Uterus (tissue), 4 donors: Measurements from ENCODE around the gene ERLEC1. TPM values are rescaled to one million over a fixed set of nuclear protein-coding genes. Genes with fewer than 3 reads are reported as not detected.

Experiments used
- DNase-seq, 2 donors: peaks; one replicate each; pipeline ENCODE4 v3.0.0-alpha.2; 2019 to 2020
- H3K27ac ChIP-seq, 2 donors: fragments of 200-600 bp; sonication (generic); 1 replicate in 1 of 2; 2 replicates in 1 of 2; pipeline ENCODE4 v1.5.1; 2016 to 2018
- H3K27me3 ChIP-seq, 2 donors: fragments of 200-600 bp; sonication (generic); one replicate each; pipeline ENCODE4 v1.5.1; 2018 to 2019; ENCODE audit warnings: control low read depth in 1 of 2
- H3K36me3 ChIP-seq, 2 donors: fragments of 200-600 bp; sonication (generic); one replicate each; pipeline ENCODE4 v1.5.1; 2019; ENCODE audit warnings: control low read depth in 1 of 2
- H3K4me1 ChIP-seq, 2 donors: fragments of 200-600 bp; sonication (generic); one replicate each; pipeline ENCODE4 v1.5.1; 2018 to 2019; ENCODE audit warnings: control low read depth in 1 of 2
- H3K4me3 ChIP-seq, 2 donors: fragments of 200-600 bp; sonication (generic); 1 replicate in 1 of 2; 2 replicates in 1 of 2; pipeline ENCODE4 v1.5.1; 2018 to 2019; ENCODE audit warnings: mild to moderate bottlenecking in 1 of 2
- H3K9me3 ChIP-seq, 2 donors: fragments of 200-600 bp; sonication (generic); one replicate each; pipeline ENCODE4 v1.5.1; 2019; ENCODE audit warnings: control low read depth in 1 of 2
- POLR2A ChIP-seq, 2 donors: fragments of 450-650 bp; IDR thresholded peaks; one replicate each; pipeline ENCODE4 v1.6.1; 2016; ENCODE audit warnings: antibody characterized with exemption in 2 of 2, mild to moderate bottlenecking in 1 of 2, moderate library complexity in 1 of 2
- intact Hi-C: fragments of 100-400 bp; cut with DNase I; formaldehyde crosslinking; loops from one replicate; pipeline ENCODE4 v1.15.1; 2023; ENCODE audit warnings: low total_unique reads
- total RNA-seq, 4 donors: library from RNA; depleted of rRNA in 3 of 4; stranded (reverse); fragments of >200 nt in 3 of 4; gene quantifications; one replicate each; pipeline versions ENCODE4 v1.1.0 to v1.2.4, GENCODE V29; 2014 to 2023
- TF ChIP-seq, protein P1 (sequence below), 4 experiments: fragments of 200-600 bp in 2 of 4; fragments of 450-650 bp in 2 of 4; sonication (generic) in 2 of 4; IDR thresholded peaks; one replicate each; pipeline ENCODE4 v1.5.1; 2016 to 2019; ENCODE audit warnings: antibody characterized with exemption in 4 of 4, mild to moderate bottlenecking in 2 of 4, moderate library complexity in 1 of 4
- donor health status: DM: yes; HTN: yes; CAD: no.

Gene ERLEC1
- total RNA-seq, 4 donors from 2014 or later, result 30.2 to 125 (median 74.6) TPM

DNA sequence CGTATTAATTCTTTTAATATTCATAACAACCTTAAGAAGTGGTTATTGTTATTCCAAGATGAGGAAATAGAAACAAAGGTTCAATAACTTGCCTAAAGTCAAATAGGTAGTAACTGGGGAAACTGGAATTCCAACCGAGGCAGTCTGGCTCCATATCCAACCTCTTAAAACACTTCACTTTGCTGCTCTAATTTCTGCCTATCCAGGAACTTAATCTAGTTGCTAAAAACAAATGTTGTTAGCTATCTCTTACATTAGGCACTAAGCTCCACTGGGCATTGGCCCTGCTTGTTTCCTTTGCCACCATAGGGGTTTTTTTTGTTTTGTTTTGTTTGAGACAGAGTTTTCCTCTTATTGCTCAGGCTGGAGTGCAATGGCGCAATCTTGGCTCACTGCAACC is 24.8 kb downstream of the ERLEC1 start:
- Histone ChIP-seq H3K27ac (no peak overlapping the region), H3K36me3 (no peaks in the 10 kb centered on the region), H3K4me1 (no peaks in the 10 kb centered on the region), H3K27me3 (no peaks in the 10 kb centered on the region), H3K4me3 (no peak overlapping the region), H3K9me3 (no peaks in the 10 kb centered on the region)
- no peak for TF ChIP-seq POLR2A (IDR thresholded peaks at IDR 0.05)
- TF ChIP-seq, protein P1, sequence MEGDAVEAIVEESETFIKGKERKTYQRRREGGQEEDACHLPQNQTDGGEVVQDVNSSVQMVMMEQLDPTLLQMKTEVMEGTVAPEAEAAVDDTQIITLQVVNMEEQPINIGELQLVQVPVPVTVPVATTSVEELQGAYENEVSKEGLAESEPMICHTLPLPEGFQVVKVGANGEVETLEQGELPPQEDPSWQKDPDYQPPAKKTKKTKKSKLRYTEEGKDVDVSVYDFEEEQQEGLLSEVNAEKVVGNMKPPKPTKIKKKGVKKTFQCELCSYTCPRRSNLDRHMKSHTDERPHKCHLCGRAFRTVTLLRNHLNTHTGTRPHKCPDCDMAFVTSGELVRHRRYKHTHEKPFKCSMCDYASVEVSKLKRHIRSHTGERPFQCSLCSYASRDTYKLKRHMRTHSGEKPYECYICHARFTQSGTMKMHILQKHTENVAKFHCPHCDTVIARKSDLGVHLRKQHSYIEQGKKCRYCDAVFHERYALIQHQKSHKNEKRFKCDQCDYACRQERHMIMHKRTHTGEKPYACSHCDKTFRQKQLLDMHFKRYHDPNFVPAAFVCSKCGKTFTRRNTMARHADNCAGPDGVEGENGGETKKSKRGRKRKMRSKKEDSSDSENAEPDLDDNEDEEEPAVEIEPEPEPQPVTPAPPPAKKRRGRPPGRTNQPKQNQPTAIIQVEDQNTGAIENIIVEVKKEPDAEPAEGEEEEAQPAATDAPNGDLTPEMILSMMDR (IDR thresholded peaks at IDR 0.05), result no peak
- intact Hi-C loops, result no loop called here
- no peak for DNase-seq

DNA sequence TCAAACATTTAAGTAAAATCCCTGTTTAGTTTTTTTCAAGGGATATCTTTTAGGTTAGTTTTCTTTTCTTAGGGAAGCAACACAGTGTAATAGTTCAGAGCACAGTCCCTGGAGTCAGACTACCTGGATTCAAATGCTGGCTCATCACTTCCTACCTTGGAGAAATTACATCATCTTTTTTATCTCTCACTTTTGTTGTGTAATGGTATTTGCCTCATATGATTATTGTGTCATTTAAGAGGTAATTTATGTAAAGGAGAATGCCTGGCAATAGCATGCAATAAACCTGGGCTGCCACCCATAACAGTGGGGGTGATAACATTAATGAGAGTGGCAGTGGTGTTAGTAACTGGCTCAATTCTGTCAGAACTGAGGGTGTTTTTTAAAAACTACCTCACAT is 26.3 kb downstream of the ERLEC1 start:
- no peak for DNase-seq
- Histone ChIP-seq H3K27ac (no peak overlapping the region), H3K4me1 (no peaks in the 10 kb centered on the region), H3K4me3 (no peak overlapping the region), H3K27me3 (no peaks in the 10 kb centered on the region), H3K9me3 (no peaks in the 10 kb centered on the region), H3K36me3 (no peaks in the 10 kb centered on the region)
- TF ChIP-seq, protein P1 (IDR thresholded peaks at IDR 0.05), result no peak
- TF ChIP-seq POLR2A (IDR thresholded peaks at IDR 0.05), result no peak
- intact Hi-C loops, result no loop called here

DNA sequence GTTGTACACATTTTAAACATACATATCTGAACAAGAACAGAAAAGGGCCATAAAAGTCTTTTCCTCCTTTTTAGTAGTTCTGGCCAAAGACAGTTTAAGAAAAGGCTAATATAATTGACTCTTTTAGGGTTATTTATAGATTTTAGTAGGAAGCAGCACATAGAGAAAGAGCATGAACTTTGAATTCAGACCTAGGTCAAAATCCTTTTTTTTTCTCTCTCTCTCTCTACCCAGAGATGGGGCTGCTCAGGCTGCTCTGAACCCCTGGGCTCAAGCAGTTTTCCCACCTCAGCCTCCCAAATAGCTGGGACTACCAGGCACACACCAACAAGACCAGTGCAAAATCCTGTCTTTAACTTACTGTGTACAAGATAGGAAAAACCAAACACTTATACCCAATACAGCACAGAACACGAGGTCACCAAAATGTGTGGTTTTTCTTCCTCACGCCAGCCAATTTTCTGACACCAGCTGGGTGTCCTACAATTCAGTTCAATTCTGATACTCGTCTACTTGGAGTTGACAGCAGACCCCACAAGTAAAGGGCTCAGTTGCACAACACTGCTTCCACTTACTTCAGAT is 32.1 kb downstream of the ERLEC1 start:
- DNase-seq, result no peak
- Histone ChIP-seq H3K36me3 (no peaks in the 10 kb centered on the region), H3K4me1 (no peaks in the 10 kb centered on the region), H3K4me3 (no peak overlapping the region), H3K27me3 (no peaks in the 10 kb centered on the region), H3K27ac (no peak overlapping the region), H3K9me3 (no peaks in the 10 kb centered on the region)
- TF ChIP-seq, protein P1 (IDR thresholded peaks at IDR 0.05), result no peak
- no peak for TF ChIP-seq POLR2A (IDR thresholded peaks at IDR 0.05)
- intact Hi-C loops, result no loop called here

DNA sequence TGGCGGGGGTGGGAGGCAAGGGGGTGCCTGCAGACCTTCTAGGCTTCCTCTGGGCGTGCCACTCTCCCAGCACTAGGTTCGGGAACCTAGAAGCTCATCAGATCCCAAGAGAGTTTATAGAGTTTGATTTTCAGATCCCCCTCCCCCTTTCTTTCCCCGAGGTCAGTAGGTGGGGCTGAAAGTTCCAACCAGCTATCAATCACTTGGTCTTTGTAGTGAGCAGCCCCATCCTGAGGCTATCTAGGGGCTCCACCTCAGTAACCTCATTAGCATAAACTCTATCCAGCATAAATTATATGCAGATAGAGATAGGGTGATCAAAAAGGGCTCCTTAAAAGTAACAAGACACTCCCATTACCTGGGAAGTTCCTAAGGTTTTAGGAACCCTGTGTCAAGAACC is 32.8 kb downstream of the ERLEC1 start:
- DNase-seq, result no peak
- TF ChIP-seq, protein P1 (IDR thresholded peaks at IDR 0.05), result no peak
- TF ChIP-seq POLR2A (IDR thresholded peaks at IDR 0.05), result no peak
- Histone ChIP-seq H3K4me3 (no peak overlapping the region), H3K27ac (no peak overlapping the region), H3K9me3 (no peaks in the 10 kb centered on the region), H3K27me3 (no peaks in the 10 kb centered on the region), H3K36me3 (no peaks in the 10 kb centered on the region), H3K4me1 (no peaks in the 10 kb centered on the region)
- intact Hi-C loops, result no loop called here

DNA sequence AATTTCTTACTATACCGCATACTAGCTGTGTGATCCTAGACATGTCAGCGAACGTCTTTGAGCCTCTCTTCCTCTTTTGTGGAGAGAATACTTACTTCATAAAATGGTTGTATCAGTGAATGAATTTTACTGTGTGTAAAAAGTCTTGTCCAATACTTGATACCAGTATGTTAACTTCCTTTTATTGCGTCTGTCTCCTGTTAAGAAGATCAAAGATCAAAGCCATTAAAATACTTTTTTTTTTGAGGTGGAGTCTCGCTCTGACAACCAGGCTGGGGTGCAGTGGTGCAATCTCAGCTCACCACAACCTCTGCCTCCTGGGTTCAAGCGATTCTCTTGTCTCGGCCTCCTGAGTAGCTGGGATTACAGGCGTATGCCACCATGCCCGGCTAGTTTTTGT is 33.2 kb downstream of the ERLEC1 start:
- Histone ChIP-seq H3K4me3 (no peak overlapping the region), H3K9me3 (no peaks in the 10 kb centered on the region), H3K27me3 (no peaks in the 10 kb centered on the region), H3K4me1 (no peaks in the 10 kb centered on the region), H3K36me3 (no peaks in the 10 kb centered on the region), H3K27ac (no peak overlapping the region)
- TF ChIP-seq, protein P1 (IDR thresholded peaks at IDR 0.05), result no peak
- TF ChIP-seq POLR2A (IDR thresholded peaks at IDR 0.05), result no peak
- no peak for DNase-seq
- intact Hi-C loops, result no loop called here
